Choroid plexus epithelial cell (primary cell): ENCODE results near the gene REV3L.

Source experiments
- DNase-seq: peaks from one replicate; pipeline ENCODE4 v3.0.0-alpha.2; 2010; ENCODE audit warnings: low read depth
- H3K4me3 ChIP-seq: 2 replicates; pipeline ENCODE4 v1.5.1; 2011; ENCODE audit warnings: low read depth, mild to moderate bottlenecking, control low read depth, low read length, moderate library complexity
- TF ChIP-seq, protein P1 (sequence below): conservative IDR thresholded peaks from 2 replicates; pipeline ENCODE4 v1.5.1; 2011; ENCODE audit warnings: low read depth, mild to moderate bottlenecking, control low read depth, inconsistent platforms, low read length, moderate library complexity

REV3L gene

DNA sequence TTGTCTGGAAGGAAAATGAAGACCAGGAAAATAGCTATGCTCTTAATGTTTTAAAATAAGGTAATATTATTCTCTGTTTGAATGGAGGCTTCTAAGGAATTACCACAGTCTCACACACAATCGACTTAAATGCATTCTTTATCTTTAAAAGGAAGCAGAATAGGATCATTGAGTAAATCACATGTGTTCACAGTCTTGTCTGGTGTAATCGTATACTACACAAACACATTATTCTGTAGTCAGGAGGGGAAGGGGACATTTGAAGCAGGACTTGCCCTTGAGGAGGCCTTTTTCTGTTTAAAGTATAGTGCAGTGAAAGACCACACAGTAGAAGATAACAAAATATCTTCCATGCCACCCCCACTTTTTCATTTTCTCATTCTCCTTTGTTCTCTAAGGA lies 20.6 kb upstream of the REV3L start:
- TF ChIP-seq, protein P1, sequence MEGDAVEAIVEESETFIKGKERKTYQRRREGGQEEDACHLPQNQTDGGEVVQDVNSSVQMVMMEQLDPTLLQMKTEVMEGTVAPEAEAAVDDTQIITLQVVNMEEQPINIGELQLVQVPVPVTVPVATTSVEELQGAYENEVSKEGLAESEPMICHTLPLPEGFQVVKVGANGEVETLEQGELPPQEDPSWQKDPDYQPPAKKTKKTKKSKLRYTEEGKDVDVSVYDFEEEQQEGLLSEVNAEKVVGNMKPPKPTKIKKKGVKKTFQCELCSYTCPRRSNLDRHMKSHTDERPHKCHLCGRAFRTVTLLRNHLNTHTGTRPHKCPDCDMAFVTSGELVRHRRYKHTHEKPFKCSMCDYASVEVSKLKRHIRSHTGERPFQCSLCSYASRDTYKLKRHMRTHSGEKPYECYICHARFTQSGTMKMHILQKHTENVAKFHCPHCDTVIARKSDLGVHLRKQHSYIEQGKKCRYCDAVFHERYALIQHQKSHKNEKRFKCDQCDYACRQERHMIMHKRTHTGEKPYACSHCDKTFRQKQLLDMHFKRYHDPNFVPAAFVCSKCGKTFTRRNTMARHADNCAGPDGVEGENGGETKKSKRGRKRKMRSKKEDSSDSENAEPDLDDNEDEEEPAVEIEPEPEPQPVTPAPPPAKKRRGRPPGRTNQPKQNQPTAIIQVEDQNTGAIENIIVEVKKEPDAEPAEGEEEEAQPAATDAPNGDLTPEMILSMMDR = no peak
- H3K4me3 ChIP-seq = no peak overlapping the region
- DNase-seq = peak; percentile 65

DNA sequence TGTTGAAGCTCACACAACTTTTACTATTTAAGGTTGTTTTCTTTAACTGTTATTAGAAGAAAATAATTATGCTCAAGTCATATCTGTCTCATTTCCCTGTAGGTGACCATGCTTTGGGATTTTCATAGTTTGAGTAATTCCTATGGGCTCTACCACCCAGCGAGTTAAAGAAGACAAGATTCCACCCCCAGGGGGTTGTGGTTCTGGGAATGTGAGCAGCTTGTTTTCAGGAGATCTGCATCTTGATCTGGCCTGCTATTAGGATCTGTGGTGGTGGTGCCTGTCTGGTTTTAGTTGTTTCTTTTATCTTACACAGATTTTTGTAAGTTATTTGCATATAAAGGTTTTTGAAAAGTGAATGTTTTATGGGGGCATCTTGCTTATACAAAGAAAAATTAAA lies 20.2 kb upstream of the REV3L start:
- no peak overlapping the region for H3K4me3 ChIP-seq
- TF ChIP-seq, protein P1 = peak; percentile 12
- peak; percentile 70 for DNase-seq

DNA sequence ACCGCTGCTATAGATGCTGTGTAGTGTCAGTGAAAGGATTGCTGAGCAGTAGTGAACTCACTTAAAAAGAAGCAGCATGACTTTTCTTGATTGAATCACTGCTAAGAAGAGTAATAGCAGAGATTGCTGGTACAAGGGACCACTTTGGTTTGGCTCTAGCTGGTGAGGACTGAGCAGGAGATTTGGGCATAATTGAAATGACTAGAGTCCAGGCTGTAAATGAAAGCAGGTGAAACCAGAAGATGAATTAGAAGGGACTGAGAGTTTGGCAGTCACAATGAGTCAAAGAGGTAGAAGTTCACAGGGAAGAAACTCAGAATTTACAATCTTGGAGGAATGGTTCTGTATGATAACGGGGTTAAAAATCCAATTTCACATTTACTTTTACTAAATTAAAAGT lies 19.1 kb upstream of the REV3L start:
- DNase-seq = no peak
- TF ChIP-seq, protein P1 = no peak
- no peak overlapping the region for H3K4me3 ChIP-seq

DNA sequence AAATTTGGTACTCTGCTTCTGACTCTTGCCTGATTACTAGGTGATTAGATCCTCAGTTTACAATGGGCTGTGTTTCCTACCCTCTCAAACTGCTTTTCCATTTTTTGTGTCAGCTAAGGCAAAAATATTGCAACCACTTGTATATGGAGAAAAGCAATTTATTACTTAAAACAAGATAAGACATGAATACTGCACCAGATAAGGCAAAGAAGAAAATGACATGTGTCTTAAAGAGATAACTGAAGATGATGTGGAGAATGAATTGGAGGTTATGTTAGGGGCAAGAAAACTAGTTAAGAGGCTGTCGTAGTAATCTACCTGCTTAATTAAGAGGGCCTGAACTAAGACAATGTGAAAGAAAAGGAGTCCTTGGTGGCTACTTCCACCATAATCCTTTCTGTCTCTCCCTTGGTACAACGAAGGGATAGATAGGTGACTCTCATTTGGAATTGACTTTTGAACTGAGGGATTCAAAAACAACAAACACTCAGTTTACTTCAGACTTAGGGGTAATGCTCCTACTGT lies 16.3 kb upstream of the REV3L start:
- no peak overlapping the region for H3K4me3 ChIP-seq
- TF ChIP-seq, protein P1 = no peak
- no peak for DNase-seq

DNA sequence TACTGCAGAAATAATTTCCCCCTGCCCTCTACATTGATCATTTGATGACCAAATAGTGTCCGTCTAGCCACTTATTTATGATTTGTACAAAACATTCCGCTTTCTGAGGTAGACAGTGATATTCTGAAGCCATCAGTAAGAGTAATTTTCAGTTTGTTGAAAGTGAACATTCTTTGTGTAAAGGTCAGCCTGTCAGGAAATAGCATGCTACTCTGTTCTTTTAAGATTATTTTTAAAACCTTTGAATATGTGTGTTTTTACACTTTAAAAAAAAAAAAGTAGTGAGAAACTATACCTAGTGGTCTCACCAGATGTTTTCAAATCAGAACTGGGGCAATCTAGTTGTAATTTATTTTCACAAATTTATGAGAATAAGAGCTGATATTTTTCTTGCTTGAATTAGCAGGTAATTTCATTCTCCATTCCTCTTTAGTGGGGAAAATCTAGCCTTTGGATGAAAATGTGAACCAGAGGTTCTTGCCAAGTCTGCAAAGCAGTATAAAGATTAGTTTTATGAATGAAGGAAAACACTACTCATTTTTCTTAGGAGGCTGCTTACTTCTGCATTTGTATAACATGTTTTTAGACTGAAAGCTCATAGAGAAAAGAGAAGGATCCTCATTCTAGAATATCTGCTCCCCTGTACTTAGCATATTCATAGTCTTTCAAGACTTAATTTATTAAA lies 12.1 kb upstream of the REV3L start:
- no peak for DNase-seq
- TF ChIP-seq, protein P1 = no peak

DNA sequence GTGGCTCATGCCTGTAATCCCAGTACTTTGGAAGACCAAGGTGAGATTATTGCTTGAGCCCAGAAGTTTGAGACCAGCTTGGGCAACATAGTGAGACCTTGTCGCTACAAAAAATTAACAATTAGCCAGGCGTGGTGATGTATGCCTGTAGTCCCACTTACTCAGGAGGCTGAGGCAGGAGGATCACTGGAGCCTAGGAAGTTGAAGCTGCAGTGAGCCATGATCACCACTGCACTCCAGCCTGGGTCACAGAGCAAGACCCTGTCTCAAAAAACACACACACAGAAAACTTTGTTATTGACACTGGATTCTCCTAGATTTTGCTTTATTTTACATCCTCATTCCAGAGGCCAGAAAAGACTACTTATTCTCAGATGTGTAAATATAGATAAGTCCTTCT lies 9.5 kb upstream of the REV3L start:
- no peak overlapping the region for H3K4me3 ChIP-seq
- TF ChIP-seq, protein P1 = no peak
- DNase-seq = no peak

More for the DNA sequence above, 12.1 kb upstream of the REV3L start:
- H3K4me3 ChIP-seq = no peak overlapping the region

DNA sequence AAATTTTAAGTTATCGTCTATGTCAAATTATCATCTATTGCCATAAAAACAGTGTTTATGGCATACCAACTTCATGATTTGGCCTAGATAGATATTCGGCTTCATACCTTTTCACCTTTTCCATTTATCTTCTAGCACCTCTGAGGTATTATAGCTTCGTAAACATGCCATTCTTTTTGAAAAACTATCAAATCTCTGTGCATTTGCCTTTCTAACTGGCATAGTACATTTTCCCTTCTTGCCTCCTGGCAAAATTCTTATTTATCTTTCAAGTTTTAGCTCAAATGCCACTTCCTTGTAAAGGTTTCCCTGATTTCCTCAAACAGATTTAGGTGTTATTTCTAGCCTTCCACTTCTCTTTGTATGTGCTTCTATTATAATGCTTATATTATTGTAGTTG lies 7.0 kb upstream of the REV3L start:
- DNase-seq = no peak
- TF ChIP-seq, protein P1 = no peak
- no peak overlapping the region for H3K4me3 ChIP-seq
